ENCODE measurements around the gene CEP57L1. TPM values are rescaled to one million over a fixed set of nuclear protein-coding genes. Genes with fewer than 3 reads are reported as not detected.

CEP57L1 gene
- total and polyA plus RNA-seq, 10 of the 15 experiments (the other 5 are each of a cell fraction or from before 2014, with no cell fraction given): 12.7 to 30.5 (median 21.9) TPM

- SMC1A ChIA-PET (ENCODE audit: uncharacterized antibody, unreplicated experiment): interaction anchor here (2.6 kb wide), 1 partner anchor 12 kb away, joined by 9 read pairs; no protein-coding TSS in a partner anchor
- WGBS (ENCODE audit: insufficient coverage, insufficient replicate concordance, low lambda C conversion rate, missing lambda C conversion rate): 100% methylated on average over 1 of the region's 1 CpG
- peaks cover 10% of the 10 kb centered on the region for H3K79me2 ChIP-seq (ENCODE audit: control insufficient read depth, insufficient read depth, low read length)
- CTCF ChIA-PET: interaction anchor here (0.8 to 8.5 kb wide), 3 partner anchors 14 to 292 kb away, joined by 3 to 38 read pairs (median 4); no protein-coding TSS in a partner anchor
- BruUV-seq (replicated peaks): no TSS peak
- no peaks in the 10 kb centered on the region for H3K36me3 ChIP-seq (ENCODE audit: control insufficient read depth in 2 of 2, insufficient read depth in 2 of 2, low read length in 1 of 2)
- H4K20me1 ChIP-seq (ENCODE audit: control insufficient read depth, insufficient read depth): no peaks in the 10 kb centered on the region
- peak overlapping the region; percentile 11; the same call in 1 of the 2 replicates for H3K4me2 ChIP-seq (ENCODE audit: control insufficient read depth, insufficient read depth)
- no peak for ATAC-seq
- no peak for FAIRE-seq
- no peak overlapping the region for H3K9ac ChIP-seq (ENCODE audit: control insufficient read depth, insufficient read depth, low read length)
- in situ Hi-C loops (cut with MboI): no loop called here
- H3K4me1 ChIP-seq (ENCODE audit: control insufficient read depth, insufficient read depth, low read length): no peaks in the 10 kb centered on the region
- TF ChIP-seq SIX5 (IDR thresholded peaks at IDR 0.05; ENCODE audit: low read depth, low read length, severe bottlenecking) (no peak), STAT1 (conservative IDR thresholded peaks at IDR 0.05) (no peak), MTA2 (IDR thresholded peaks at IDR 0.05; ENCODE audit: low read depth) (no peak), SREBF2 (IDR thresholded peaks at IDR 0.05; ENCODE audit: low read length) (no peak), ZBED1 (IDR thresholded peaks at IDR 0.05; ENCODE audit: borderline replicate concordance) (no peak), GABPA (IDR thresholded peaks at IDR 0.05; ENCODE audit: low read depth) (no peak), PML (IDR thresholded peaks at IDR 0.05; ENCODE audit: low read length) (no peak), KDM1A (IDR thresholded peaks at IDR 0.05; ENCODE audit: borderline replicate concordance) (no peak), CHD1 (IDR thresholded peaks at IDR 0.05; ENCODE audit: low read depth, low read length) (no peak)
- TF ChIP-seq, protein P1, sequence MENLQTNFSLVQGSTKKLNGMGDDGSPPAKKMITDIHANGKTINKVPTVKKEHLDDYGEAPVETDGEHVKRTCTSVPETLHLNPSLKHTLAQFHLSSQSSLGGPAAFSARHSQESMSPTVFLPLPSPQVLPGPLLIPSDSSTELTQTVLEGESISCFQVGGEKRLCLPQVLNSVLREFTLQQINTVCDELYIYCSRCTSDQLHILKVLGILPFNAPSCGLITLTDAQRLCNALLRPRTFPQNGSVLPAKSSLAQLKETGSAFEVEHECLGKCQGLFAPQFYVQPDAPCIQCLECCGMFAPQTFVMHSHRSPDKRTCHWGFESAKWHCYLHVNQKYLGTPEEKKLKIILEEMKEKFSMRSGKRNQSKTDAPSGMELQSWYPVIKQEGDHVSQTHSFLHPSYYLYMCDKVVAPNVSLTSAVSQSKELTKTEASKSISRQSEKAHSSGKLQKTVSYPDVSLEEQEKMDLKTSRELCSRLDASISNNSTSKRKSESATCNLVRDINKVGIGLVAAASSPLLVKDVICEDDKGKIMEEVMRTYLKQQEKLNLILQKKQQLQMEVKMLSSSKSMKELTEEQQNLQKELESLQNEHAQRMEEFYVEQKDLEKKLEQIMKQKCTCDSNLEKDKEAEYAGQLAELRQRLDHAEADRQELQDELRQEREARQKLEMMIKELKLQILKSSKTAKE (IDR thresholded peaks at IDR 0.05; ENCODE audit: low read depth, poor library complexity, severe bottlenecking): no peak
- TF ChIP-seq, protein P2, sequence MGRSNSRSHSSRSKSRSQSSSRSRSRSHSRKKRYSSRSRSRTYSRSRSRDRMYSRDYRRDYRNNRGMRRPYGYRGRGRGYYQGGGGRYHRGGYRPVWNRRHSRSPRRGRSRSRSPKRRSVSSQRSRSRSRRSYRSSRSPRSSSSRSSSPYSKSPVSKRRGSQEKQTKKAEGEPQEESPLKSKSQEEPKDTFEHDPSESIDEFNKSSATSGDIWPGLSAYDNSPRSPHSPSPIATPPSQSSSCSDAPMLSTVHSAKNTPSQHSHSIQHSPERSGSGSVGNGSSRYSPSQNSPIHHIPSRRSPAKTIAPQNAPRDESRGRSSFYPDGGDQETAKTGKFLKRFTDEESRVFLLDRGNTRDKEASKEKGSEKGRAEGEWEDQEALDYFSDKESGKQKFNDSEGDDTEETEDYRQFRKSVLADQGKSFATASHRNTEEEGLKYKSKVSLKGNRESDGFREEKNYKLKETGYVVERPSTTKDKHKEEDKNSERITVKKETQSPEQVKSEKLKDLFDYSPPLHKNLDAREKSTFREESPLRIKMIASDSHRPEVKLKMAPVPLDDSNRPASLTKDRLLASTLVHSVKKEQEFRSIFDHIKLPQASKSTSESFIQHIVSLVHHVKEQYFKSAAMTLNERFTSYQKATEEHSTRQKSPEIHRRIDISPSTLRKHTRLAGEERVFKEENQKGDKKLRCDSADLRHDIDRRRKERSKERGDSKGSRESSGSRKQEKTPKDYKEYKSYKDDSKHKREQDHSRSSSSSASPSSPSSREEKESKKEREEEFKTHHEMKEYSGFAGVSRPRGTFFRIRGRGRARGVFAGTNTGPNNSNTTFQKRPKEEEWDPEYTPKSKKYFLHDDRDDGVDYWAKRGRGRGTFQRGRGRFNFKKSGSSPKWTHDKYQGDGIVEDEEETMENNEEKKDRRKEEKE (IDR thresholded peaks at IDR 0.05): no peak
- TF ChIP-seq, protein P3, sequence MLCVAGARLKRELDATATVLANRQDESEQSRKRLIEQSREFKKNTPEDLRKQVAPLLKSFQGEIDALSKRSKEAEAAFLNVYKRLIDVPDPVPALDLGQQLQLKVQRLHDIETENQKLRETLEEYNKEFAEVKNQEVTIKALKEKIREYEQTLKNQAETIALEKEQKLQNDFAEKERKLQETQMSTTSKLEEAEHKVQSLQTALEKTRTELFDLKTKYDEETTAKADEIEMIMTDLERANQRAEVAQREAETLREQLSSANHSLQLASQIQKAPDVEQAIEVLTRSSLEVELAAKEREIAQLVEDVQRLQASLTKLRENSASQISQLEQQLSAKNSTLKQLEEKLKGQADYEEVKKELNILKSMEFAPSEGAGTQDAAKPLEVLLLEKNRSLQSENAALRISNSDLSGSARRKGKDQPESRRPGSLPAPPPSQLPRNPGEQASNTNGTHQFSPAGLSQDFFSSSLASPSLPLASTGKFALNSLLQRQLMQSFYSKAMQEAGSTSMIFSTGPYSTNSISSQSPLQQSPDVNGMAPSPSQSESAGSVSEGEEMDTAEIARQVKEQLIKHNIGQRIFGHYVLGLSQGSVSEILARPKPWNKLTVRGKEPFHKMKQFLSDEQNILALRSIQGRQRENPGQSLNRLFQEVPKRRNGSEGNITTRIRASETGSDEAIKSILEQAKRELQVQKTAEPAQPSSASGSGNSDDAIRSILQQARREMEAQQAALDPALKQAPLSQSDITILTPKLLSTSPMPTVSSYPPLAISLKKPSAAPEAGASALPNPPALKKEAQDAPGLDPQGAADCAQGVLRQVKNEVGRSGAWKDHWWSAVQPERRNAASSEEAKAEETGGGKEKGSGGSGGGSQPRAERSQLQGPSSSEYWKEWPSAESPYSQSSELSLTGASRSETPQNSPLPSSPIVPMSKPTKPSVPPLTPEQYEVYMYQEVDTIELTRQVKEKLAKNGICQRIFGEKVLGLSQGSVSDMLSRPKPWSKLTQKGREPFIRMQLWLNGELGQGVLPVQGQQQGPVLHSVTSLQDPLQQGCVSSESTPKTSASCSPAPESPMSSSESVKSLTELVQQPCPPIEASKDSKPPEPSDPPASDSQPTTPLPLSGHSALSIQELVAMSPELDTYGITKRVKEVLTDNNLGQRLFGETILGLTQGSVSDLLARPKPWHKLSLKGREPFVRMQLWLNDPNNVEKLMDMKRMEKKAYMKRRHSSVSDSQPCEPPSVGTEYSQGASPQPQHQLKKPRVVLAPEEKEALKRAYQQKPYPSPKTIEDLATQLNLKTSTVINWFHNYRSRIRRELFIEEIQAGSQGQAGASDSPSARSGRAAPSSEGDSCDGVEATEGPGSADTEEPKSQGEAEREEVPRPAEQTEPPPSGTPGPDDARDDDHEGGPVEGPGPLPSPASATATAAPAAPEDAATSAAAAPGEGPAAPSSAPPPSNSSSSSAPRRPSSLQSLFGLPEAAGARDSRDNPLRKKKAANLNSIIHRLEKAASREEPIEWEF (IDR thresholded peaks at IDR 0.05; ENCODE audit: insufficient replicate concordance, low read depth, low read length): no peak
- no peak overlapping the region for H2AFZ ChIP-seq (ENCODE audit: control insufficient read depth, low read depth, low read length)
- POLR2A ChIA-PET: interaction anchor here (0.6 kb wide), 1 partner anchor 31 kb away, joined by 3 read pairs; no protein-coding TSS in a partner anchor
- no peaks in the 10 kb centered on the region for H3K9me3 ChIP-seq (replicated peaks; ENCODE audit: control insufficient read depth, insufficient read depth, low read length)
- no peak for DNase-seq (ENCODE audit: low read depth, low spot score)
- 0 out of 2 replicates have a peak overlapping the region, but pooled peaks have one; percentile 10 for H3K4me3 ChIP-seq
- no peak overlapping the region for H3K27ac ChIP-seq (ENCODE audit: control insufficient read depth, insufficient read depth)
- RAD21 ChIA-PET (ENCODE audit: unreplicated experiment): no interaction called here
- intact Hi-C loops (cut with micrococcal nuclease; ENCODE audit: unreplicated experiment): no loop called here
- no peaks in the 10 kb centered on the region for H3K27me3 ChIP-seq (replicated peaks in 1 of 2; ENCODE audit: control insufficient read depth in 2 of 2, insufficient read depth in 2 of 2, low read length in 1 of 2)
Observed at GRCh38 chr6:109092074-109092473, 3.2 kb upstream of the CEP57L1 start.
